Type B pancreatic cell (in vitro differentiated cells): Measurements from ENCODE around the gene PARVA. TPM values are rescaled to one million over a fixed set of nuclear protein-coding genes. Genes with fewer than 3 reads are reported as not detected.

Experiments
- DNase-seq: peaks from one replicate; pipeline ENCODE4 v3.0.0; 2021; ENCODE audit warnings: mixed read lengths; ENCODE audit not compliant: unreplicated experiment; ENCODE audit errors: extremely low spot score
- H3K27ac Mint-ChIP-seq: 2 replicates; pipeline ENCODE4 v1.8.0; 2021; ENCODE audit warnings: mild to moderate bottlenecking, mixed read lengths
- H3K27me3 Mint-ChIP-seq: 2 replicates; pipeline ENCODE4 v1.8.0; 2021; ENCODE audit warnings: mixed read lengths
- H3K36me3 Mint-ChIP-seq: 2 replicates; pipeline ENCODE4 v1.8.0; 2021; ENCODE audit warnings: mixed read lengths
- H3K4me1 Mint-ChIP-seq: one replicate; pipeline ENCODE4 v1.8.0; 2021; ENCODE audit warnings: mixed read lengths; ENCODE audit not compliant: unreplicated experiment
- H3K4me3 Mint-ChIP-seq: 2 replicates; pipeline ENCODE4 v1.8.0; 2021; ENCODE audit warnings: mild to moderate bottlenecking, mixed read lengths
- H3K9me3 Mint-ChIP-seq: 2 replicates; pipeline ENCODE4 v1.8.0; 2021; ENCODE audit warnings: mixed read lengths
- CTCF ChIP-seq: fragments of 200-600 bp; sonication (generic); conservative IDR thresholded peaks from 2 replicates; pipeline ENCODE4 v1.5.0; 2021; ENCODE audit warnings: antibody characterized with exemption, mild to moderate bottlenecking
- total RNA-seq: library from RNA; stranded (reverse); gene quantifications from 2 replicates; pipeline ENCODE4 v1.2.1, GENCODE V29; 2021; ENCODE audit warnings: low replicate concordance

Gene PARVA
- total RNA-seq, 1 donor from 2014 or later: 49.4 TPM

GRCh38 chr11:12534549-12534948, 157.2 kb downstream of the PARVA start:
- DNase-seq: no peak
- no peaks in the 10 kb centered on the region for H3K27me3 Mint-ChIP-seq
- no peaks in the 10 kb centered on the region for H3K9me3 Mint-ChIP-seq
- no peak for TF ChIP-seq CTCF
- no peaks in the 10 kb centered on the region for H3K4me1 Mint-ChIP-seq
- no peak overlapping the region for H3K4me3 Mint-ChIP-seq
- no peak overlapping the region for H3K27ac Mint-ChIP-seq
- H3K36me3 Mint-ChIP-seq: peaks cover 4% of the 10 kb centered on the region

GRCh38 chr11:12535321-12535720, 157.9 kb downstream of the PARVA start:
- Mint-ChIP-seq H3K27me3 (no peaks in the 10 kb centered on the region), H3K36me3 (peaks cover 4% of the 10 kb centered on the region), H3K4me3 (no peak overlapping the region), H3K27ac (no peak overlapping the region), H3K4me1 (no peaks in the 10 kb centered on the region), H3K9me3 (no peaks in the 10 kb centered on the region)
- no peak for DNase-seq
- no peak for TF ChIP-seq CTCF

GRCh38 chr11:12536566-12536965, 159.2 kb downstream of the PARVA start:
- DNase-seq: no peak
- Mint-ChIP-seq H3K36me3 (peaks cover 4% of the 10 kb centered on the region), H3K4me3 (no peak overlapping the region), H3K9me3 (no peaks in the 10 kb centered on the region), H3K27ac (no peak overlapping the region), H3K4me1 (no peaks in the 10 kb centered on the region), H3K27me3 (no peaks in the 10 kb centered on the region)
- TF ChIP-seq CTCF: no peak

GRCh38 chr11:12537778-12538401, 160.5 kb downstream of the PARVA start:
- H3K36me3 Mint-ChIP-seq: no peaks in the 10 kb centered on the region
- no peaks in the 10 kb centered on the region for H3K9me3 Mint-ChIP-seq
- H3K27me3 Mint-ChIP-seq: no peaks in the 10 kb centered on the region
- H3K27ac Mint-ChIP-seq: no peak overlapping the region
- DNase-seq: no peak
- no peak overlapping the region for H3K4me3 Mint-ChIP-seq
- TF ChIP-seq CTCF: no peak
- H3K4me1 Mint-ChIP-seq: no peaks in the 10 kb centered on the region

DNA sequence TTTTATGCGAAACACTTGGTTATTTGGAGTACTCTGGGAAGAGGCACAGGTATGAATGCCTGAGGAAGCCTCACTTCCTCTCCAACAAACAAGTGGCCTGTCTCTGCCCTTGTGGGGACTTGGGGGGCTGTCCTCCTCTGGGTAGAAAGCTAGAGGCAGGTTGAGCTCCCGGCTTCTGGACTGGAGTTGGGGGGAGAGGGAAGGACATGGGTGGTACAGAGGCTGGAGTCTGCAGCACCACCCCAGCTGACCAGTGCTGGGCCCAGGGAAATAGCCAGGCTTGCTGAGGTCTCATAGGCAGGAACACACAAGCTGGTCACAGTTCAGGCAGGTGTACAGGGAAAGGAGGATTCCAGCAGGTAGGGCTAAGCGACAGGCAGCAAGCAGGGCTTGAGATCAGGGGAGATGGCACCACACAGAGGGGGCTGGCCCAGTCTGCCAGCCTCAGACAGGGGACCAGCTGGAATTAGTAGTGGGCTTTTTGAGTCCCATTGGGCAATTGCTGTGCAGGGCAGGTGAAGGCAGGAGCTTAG, 161.6 kb downstream of the PARVA start:
- no peak for TF ChIP-seq CTCF
- Mint-ChIP-seq H3K9me3 (no peaks in the 10 kb centered on the region), H3K4me1 (peaks cover 6% of the 10 kb centered on the region), H3K4me3 (no peak overlapping the region), H3K27me3 (peaks cover 3% of the 10 kb centered on the region), H3K27ac (no peak overlapping the region), H3K36me3 (no peaks in the 10 kb centered on the region)
- no peak for DNase-seq
